H1 (cell line): ENCODE results near the gene SECISBP2. TPM values are rescaled to one million over a fixed set of nuclear protein-coding genes. Genes with fewer than 3 reads are reported as not detected.

Source experiments
- CTCF ChIA-PET: fragments of 300-600 bp; sonication (Branson Sonifier 250); formaldehyde crosslinking; loops from one replicate; lab custom pipeline; 2021; ENCODE audit not compliant: partially characterized antibody; lab: Charles Lee
- POLR2A ChIA-PET: fragments of 300-600 bp; sonication (Branson Sonifier 250); formaldehyde crosslinking; loops from one replicate; lab custom pipeline; 2021; ENCODE audit warnings: inconsistent platforms; ENCODE audit not compliant: partially characterized antibody; lab: Charles Lee
- DNase-seq, 2 experiments: peaks; one replicate each; pipeline versions ENCODE4 v3.0.0 to v3.0.0-alpha.2; 2010 to 2022; ENCODE audit warnings: low spot score in 2 of 2, low read depth in 1 of 2, mixed read lengths in 1 of 2
- FAIRE-seq: peaks from 2 replicates; lab custom pipeline; 2011; peaks lifted over from hg19 to GRCh38; lab: Jason Lieb, UNC
- H2AFZ ChIP-seq: 2 replicates; pipeline ENCODE4 v1.8.1; 2012; ENCODE audit warnings: low read length, inconsistent platforms
- H2AK5ac ChIP-seq: 2 replicates; pipeline ENCODE4 v1.6.1; 2013; ENCODE audit warnings: low read depth, low read length
- H2BK120ac ChIP-seq: replicated peaks from 2 replicates; pipeline ENCODE3; 2013; ENCODE audit warnings: low read depth, low read length, inconsistent platforms
- H2BK12ac ChIP-seq: 2 replicates; pipeline ENCODE4 v1.6.1; 2013; ENCODE audit warnings: low read depth, low read length
- H2BK15ac ChIP-seq: 2 replicates; pipeline ENCODE4 v1.6.1; 2013; ENCODE audit warnings: low read length
- H2BK20ac ChIP-seq: 2 replicates; pipeline ENCODE4 v1.6.1; 2013; ENCODE audit warnings: low read length
- H2BK5ac ChIP-seq: 2 replicates; pipeline ENCODE4 v1.6.1; 2013; ENCODE audit warnings: low read depth, low read length
- H3K14ac ChIP-seq: 2 replicates; pipeline ENCODE4 v1.6.1; 2013; ENCODE audit warnings: inconsistent platforms; ENCODE audit not compliant: insufficient read length
- H3K18ac ChIP-seq: 2 replicates; pipeline ENCODE4 v1.6.1; 2013; ENCODE audit warnings: low read length; ENCODE audit errors: extremely low read depth
- H3K23ac ChIP-seq: 2 replicates; pipeline ENCODE4 v1.6.1; 2013; ENCODE audit warnings: inconsistent platforms; ENCODE audit not compliant: insufficient read length
- H3K23me2 ChIP-seq: 2 replicates; pipeline ENCODE4 v1.6.1; 2013; ENCODE audit warnings: low read depth, low read length
- H3K27ac ChIP-seq: 2 replicates; pipeline ENCODE4 v1.6.1; 2011; ENCODE audit warnings: low read depth, low read length, inconsistent platforms
- H3K27me3 ChIP-seq, 4 experiments: replicated peaks in 1 of 4; 1 replicate in 1 of 4; 2 replicates in 3 of 4; pipeline versions ENCODE4 v1.6.1 to v1.8.1; 2011 to 2013; ENCODE audit warnings: low read length in 3 of 4, mild to moderate bottlenecking in 3 of 4, inconsistent platforms in 2 of 4, mixed read lengths in 2 of 4, moderate library complexity in 1 of 4; ENCODE audit not compliant: control insufficient read depth in 3 of 4, insufficient read depth in 3 of 4; ENCODE audit errors: extremely low read depth in 1 of 4
- H3K36me3 ChIP-seq, 4 experiments: 2 replicates each; pipeline versions ENCODE4 v1.6.1 to v1.8.1; 2011 to 2013; ENCODE audit warnings: mild to moderate bottlenecking in 4 of 4, low read length in 3 of 4, moderate library complexity in 2 of 4, control low read depth in 1 of 4, inconsistent platforms in 1 of 4; ENCODE audit not compliant: insufficient read depth in 4 of 4, control insufficient read depth in 2 of 4
- H3K4ac ChIP-seq: replicated peaks from 2 replicates; pipeline ENCODE3; 2013; ENCODE audit warnings: low read length, low read depth, mixed read lengths, inconsistent platforms; ENCODE audit not compliant: insufficient read length
- H3K4me1 ChIP-seq, 4 experiments: replicated peaks in 1 of 4; 1 replicate in 1 of 4; 2 replicates in 3 of 4; pipeline versions ENCODE4 v1.6.1 to v1.8.1; 2011 to 2013; ENCODE audit warnings: low read length in 3 of 4, inconsistent platforms in 2 of 4, mixed read lengths in 1 of 4; ENCODE audit not compliant: insufficient read depth in 4 of 4, control insufficient read depth in 3 of 4
- H3K4me2 ChIP-seq, 2 experiments: 2 replicates each; pipeline versions ENCODE4 v1.6.1 to v1.8.1; 2011 to 2013; ENCODE audit warnings: low read depth in 2 of 2, low read length in 2 of 2, control low read depth in 1 of 2, inconsistent platforms in 1 of 2, mild to moderate bottlenecking in 1 of 2; ENCODE audit not compliant: insufficient read depth in 1 of 2
- H3K4me3 ChIP-seq, 4 experiments: fragments of 200-600, 300-600 bp in 1 of 4; sonication (generic), shearing (Covaris generic), sonication (Bioruptor Twin) in 1 of 4; 2 replicates each; pipeline versions ENCODE4 v1.5.1 to v1.8.1; 2011 to 2016; ENCODE audit warnings: low read length in 4 of 4, low read depth in 3 of 4, control low read depth in 2 of 4, inconsistent platforms in 2 of 4, mild to moderate bottlenecking in 2 of 4, mixed read lengths in 1 of 4, moderate library complexity in 1 of 4; ENCODE audit not compliant: insufficient read depth in 2 of 4; ENCODE audit errors: extremely low read depth in 1 of 4
- H3K56ac ChIP-seq: replicated peaks from 2 replicates; pipeline ENCODE3; 2013; ENCODE audit warnings: low read depth, mild to moderate bottlenecking, mixed read lengths, low read length, inconsistent platforms; ENCODE audit not compliant: insufficient read length
- H3K79me1 ChIP-seq: 2 replicates; pipeline ENCODE4 v1.6.1; 2013; ENCODE audit warnings: low read depth, low read length, control low read depth
- H3K79me2 ChIP-seq, 2 experiments: 2 replicates each; pipeline versions ENCODE4 v1.6.1 to v1.8.1; 2012 to 2013; ENCODE audit warnings: low read length in 2 of 2, mild to moderate bottlenecking in 2 of 2, inconsistent platforms in 1 of 2; ENCODE audit not compliant: insufficient read depth in 2 of 2, control insufficient read depth in 1 of 2
- H3K9ac ChIP-seq, 4 experiments: replicated peaks in 1 of 4; 1 replicate in 1 of 4; 2 replicates in 3 of 4; pipeline versions ENCODE4 v1.6.1 to v1.8.1; 2011 to 2013; ENCODE audit warnings: low read depth in 3 of 4, low read length in 3 of 4, control low read depth in 2 of 4, mild to moderate bottlenecking in 2 of 4, moderate library complexity in 2 of 4, inconsistent platforms in 1 of 4; ENCODE audit errors: extremely low read depth in 1 of 4
- H3K9me3 ChIP-seq, 2 experiments: 2 replicates each; pipeline versions ENCODE4 v1.6.1 to v1.8.1; 2012 to 2013; ENCODE audit warnings: mild to moderate bottlenecking in 2 of 2, moderate library complexity in 2 of 2, control low read depth in 1 of 2, inconsistent platforms in 1 of 2, low read depth in 1 of 2, low read length in 1 of 2, mixed read lengths in 1 of 2; ENCODE audit not compliant: insufficient read depth in 2 of 2
- H4K20me1 ChIP-seq, 2 experiments: replicated peaks in 1 of 2; 2 replicates each; pipeline versions ENCODE3 to v1.8.1; 2011 to 2013; ENCODE audit warnings: inconsistent platforms in 2 of 2, low read length in 2 of 2, mild to moderate bottlenecking in 1 of 2; ENCODE audit not compliant: insufficient read depth in 2 of 2, control insufficient read depth in 1 of 2
- H4K5ac ChIP-seq: 2 replicates; pipeline ENCODE4 v1.6.1; 2013; ENCODE audit warnings: low read length, low read depth, mixed read lengths, inconsistent platforms; ENCODE audit not compliant: insufficient read length
- H4K8ac ChIP-seq: 2 replicates; pipeline ENCODE4 v1.8.0; 2013; ENCODE audit warnings: mild to moderate bottlenecking, moderate library complexity, low read length, inconsistent platforms; ENCODE audit not compliant: insufficient read depth; ENCODE audit errors: extremely low read depth
- H4K91ac ChIP-seq: replicated peaks from 2 replicates; pipeline ENCODE3; 2013; ENCODE audit warnings: low read length, mixed read lengths, inconsistent platforms; ENCODE audit not compliant: insufficient read length
- ATF2 ChIP-seq: IDR thresholded peaks from 2 replicates; pipeline ENCODE4 v1.6.1; 2012; ENCODE audit warnings: low read length, inconsistent platforms
- HDAC6 ChIP-seq: IDR thresholded peaks from one replicate; pipeline ENCODE4 v1.7.1; 2012; ENCODE audit warnings: low read depth, mild to moderate bottlenecking, inconsistent platforms, low read length, moderate library complexity
- KDM4A ChIP-seq: IDR thresholded peaks from one replicate; pipeline ENCODE4 v1.7.1; 2012; ENCODE audit warnings: low read depth, mild to moderate bottlenecking, moderate library complexity, low read length, inconsistent platforms; ENCODE audit not compliant: severe bottlenecking
- MAFK ChIP-seq: IDR thresholded peaks from 2 replicates; pipeline ENCODE4 v1.6.1; 2012; ENCODE audit warnings: low read depth, mild to moderate bottlenecking, improper control_type of control experiment, low read length
- NRF1 ChIP-seq: IDR thresholded peaks from 2 replicates; pipeline ENCODE4 v1.6.1; 2011; ENCODE audit warnings: mild to moderate bottlenecking, low read depth, low read length, improper control_type of control experiment
- POLR2AphosphoS5 ChIP-seq: IDR thresholded peaks from 2 replicates; pipeline ENCODE4 v1.6.1; 2011; ENCODE audit warnings: low read depth, low read length
- RBBP5 ChIP-seq: IDR thresholded peaks from 2 replicates; pipeline ENCODE4 v1.7.1; 2012; ENCODE audit warnings: low read depth, mild to moderate bottlenecking, inconsistent platforms, low read length, moderate library complexity, borderline replicate concordance
- TBP ChIP-seq: IDR thresholded peaks from 2 replicates; pipeline ENCODE4 v1.6.1; 2011; ENCODE audit warnings: low read depth, low read length, improper control_type of control experiment
- TCF12 ChIP-seq: IDR thresholded peaks from 2 replicates; pipeline ENCODE4 v1.6.1; 2011; ENCODE audit warnings: low read depth, mild to moderate bottlenecking, low read length
- YY1 ChIP-seq: IDR thresholded peaks from 2 replicates; pipeline ENCODE4 v1.6.1; 2011; ENCODE audit warnings: low read depth, mild to moderate bottlenecking, low read length
- ZNF274 ChIP-seq: IDR thresholded peaks from 2 replicates; pipeline ENCODE4 v1.7.0; 2012; ENCODE audit warnings: low read length, borderline replicate concordance; ENCODE audit errors: extremely low read depth
- WGBS, 2 experiments: shearing (Covaris generic) in 1 of 2; methylation state at CpG; one replicate each; pipeline versions ENCODE4 v1.1.6 to v1.1.7; 2013 to 2015; ENCODE audit warnings: low lambda C conversion rate in 2 of 2, mixed read lengths in 2 of 2, inconsistent platforms in 1 of 2, low coverage in 1 of 2, missing lambda C conversion rate in 1 of 2; ENCODE audit not compliant: insufficient replicate concordance in 2 of 2, insufficient coverage in 1 of 2, insufficient read length in 1 of 2; ENCODE audit errors: extremely low coverage in 1 of 2, missing lambda C conversion rate in 1 of 2; 5-methylcytosine and 5-hydroxymethylcytosine counted together
- polyA plus RNA-seq, 7 experiments: library from polyadenylated mRNA; depleted of rRNA in 3 of 7; stranded (reverse) in 5 of 7; unstranded in 2 of 7; fragments of >200 nt in 5 of 7; fragments of 200-250 nt in 2 of 7; gene quantifications; 1 replicate in 5 of 7; 2 replicates in 1 of 7; 4 replicates in 1 of 7; pipeline versions ENCODE4 v1.2.1 to v1.2.3, GENCODE V29; 2011 to 2013; ENCODE audit warnings: missing spikeins in 2 of 7, mixed read lengths in 2 of 7
- total RNA-seq: library from RNA; stranded (reverse); fragmentation: NEBNext Ultra II Directional; extraction: Animal tissue kit (Norgen Biotek cat#: 25700); gene quantifications from 2 replicates; pipeline ENCODE4 v1.2.1, GENCODE V29; 2021

SECISBP2 gene
- total and polyA plus RNA-seq, 2 of the 8 experiments (the other 6 are each of a cell fraction or from before 2014, with no cell fraction given), result 39.0 to 61.7 TPM

DNA sequence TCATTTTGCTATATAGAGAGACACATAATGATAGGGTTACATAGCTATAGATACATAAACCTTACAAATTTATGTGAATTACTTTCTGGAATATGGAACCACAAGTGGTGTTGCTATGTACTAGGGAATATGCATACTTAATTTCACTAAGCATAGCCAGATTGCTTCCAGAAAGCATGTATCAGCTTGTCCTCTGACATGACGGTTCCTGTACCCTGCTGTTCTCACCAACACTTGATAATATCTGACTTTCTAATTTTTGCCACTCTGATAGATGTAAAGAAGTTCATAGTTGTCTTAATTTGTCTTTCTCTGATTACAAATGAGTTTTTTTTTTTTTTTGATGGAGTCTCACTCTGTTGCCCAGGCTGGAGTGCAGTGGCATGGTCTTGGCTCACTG lies 25.3 kb upstream of the SECISBP2 start:
- no peak overlapping the region for H3K23ac ChIP-seq
- CTCF ChIA-PET, result interaction anchor here (0.7 kb wide), 1 partner anchor 979 kb away, joined by 3 read pairs; no protein-coding TSS in a partner anchor
- no peaks in the 10 kb centered on the region for H3K79me2 ChIP-seq
- peaks cover 0 to 3% (median 0%) of the 10 kb centered on the region in 4 experiments; a peak in 1 of 8 replicates for H3K36me3 ChIP-seq
- H2BK5ac ChIP-seq, result no peak overlapping the region
- H4K91ac ChIP-seq, result no peak overlapping the region
- H2AFZ ChIP-seq, result no peak overlapping the region
- no peak overlapping the region for H2AK5ac ChIP-seq
- H2BK20ac ChIP-seq, result no peak overlapping the region
- H3K27ac ChIP-seq, result no peak overlapping the region
- H3K4me3 ChIP-seq, result no peak overlapping the region
- no peaks in the 10 kb centered on the region for H4K20me1 ChIP-seq
- FAIRE-seq (no peak), DNase-seq (no peak)
- TF ChIP-seq KDM4A (no peak), HDAC6 (no peak), TBP (no peak), TCF12 (no peak), ZNF274 (no peak), YY1 (no peak), NRF1 (no peak), MAFK (no peak), RBBP5 (no peak), ATF2 (no peak), POLR2AphosphoS5 (no peak)
- H2BK120ac ChIP-seq, result no peak overlapping the region
- no peak overlapping the region for H4K8ac ChIP-seq
- 95% methylated on average over 1 of the region's 1 CpG; no CpG with 5 or more reads in 1 of the 2 experiments for WGBS, 2 experiments
- H3K4ac ChIP-seq, result no peak overlapping the region
- H3K27me3 ChIP-seq, result no peaks in the 10 kb centered on the region
- no peak overlapping the region for H3K9ac ChIP-seq
- no peaks in the 10 kb centered on the region for H3K23me2 ChIP-seq
- H3K56ac ChIP-seq, result no peak overlapping the region
- no peak overlapping the region for H2BK12ac ChIP-seq
- H3K79me1 ChIP-seq, result no peaks in the 10 kb centered on the region
- no peak overlapping the region for H2BK15ac ChIP-seq
- H3K18ac ChIP-seq, result no peak overlapping the region
- no peaks in the 10 kb centered on the region; a peak in 2 of 7 replicates for H3K4me1 ChIP-seq
- POLR2A ChIA-PET, result interaction anchor here (1.9 kb wide), 1 partner anchor 17 kb away, joined by 6 read pairs; the partner anchor contains the start of gene CKS2
- H3K14ac ChIP-seq, result no peak overlapping the region
- no peak overlapping the region for H3K4me2 ChIP-seq
- H3K9me3 ChIP-seq, result peaks cover 9 to 11% of the 10 kb centered on the region in 2 experiments; a peak in 3 of 4 replicates
- H4K5ac ChIP-seq, result no peak overlapping the region
